A549 treated with Hydrocortisone at 1 μM for 4 hours (cell line): ENCODE measurements around the gene HLA-DOA. TPM values are rescaled to one million over a fixed set of nuclear protein-coding genes. Genes with fewer than 3 reads are reported as not detected.

Experiments
- total RNA-seq: library from RNA; stranded (reverse); fragments of 200-300 nt; extraction: Qiagen RNA extraction; gene quantifications from 5 replicates; pipeline ENCODE4 v1.2.3, GENCODE V29; 2022

The HLA-DOA gene
- 0.06 TPM in 1 of 5 replicates, not detected in the others for total RNA-seq

DNA sequence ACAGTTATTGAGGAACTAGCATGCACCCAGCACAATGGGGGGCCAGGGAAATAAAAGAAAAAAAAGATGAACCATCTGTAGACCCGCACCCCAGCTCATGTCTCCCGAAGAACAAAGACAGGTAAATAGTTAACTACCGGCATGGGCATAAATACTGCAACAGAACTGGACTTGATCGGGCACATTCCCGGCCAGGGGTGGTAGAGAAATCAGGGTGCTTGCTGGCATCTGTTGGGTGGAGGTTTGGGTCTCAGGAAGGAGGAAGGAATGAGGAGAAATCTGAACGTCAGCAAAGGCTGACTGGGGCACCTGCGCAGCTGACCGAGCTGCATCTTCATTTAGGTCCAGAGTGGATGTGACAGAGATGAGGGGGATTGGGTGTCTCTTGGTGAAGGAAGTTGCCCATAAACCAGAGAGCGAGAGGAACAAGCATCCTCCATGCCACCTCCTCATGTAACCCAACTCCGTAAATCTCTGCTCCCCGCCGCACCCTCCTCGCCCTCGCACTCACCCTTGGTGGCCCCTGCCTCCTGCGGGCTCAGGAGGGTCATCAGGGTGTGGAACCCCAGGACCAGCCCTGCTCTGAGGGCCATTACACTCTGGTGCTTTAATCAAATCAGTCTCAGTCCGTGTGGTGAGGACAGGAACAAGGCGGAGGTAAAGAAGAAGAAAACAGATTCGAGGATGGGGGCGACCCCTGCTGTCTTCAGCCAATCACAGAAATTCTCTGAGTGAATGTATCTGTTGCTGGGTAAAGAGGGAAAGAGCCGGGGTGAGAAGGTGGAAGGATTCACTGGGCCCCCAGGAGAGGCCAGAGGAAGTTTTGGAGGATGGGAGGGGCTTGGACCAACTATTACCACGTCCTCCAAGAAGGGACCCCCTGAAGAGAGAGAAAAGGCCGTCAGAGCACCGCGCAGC, at the start of gene HLA-DOA:
Gene HLA-DOA (minus strand): TSS at position 648 of the 918 bp plus-strand sequence.

DNA sequence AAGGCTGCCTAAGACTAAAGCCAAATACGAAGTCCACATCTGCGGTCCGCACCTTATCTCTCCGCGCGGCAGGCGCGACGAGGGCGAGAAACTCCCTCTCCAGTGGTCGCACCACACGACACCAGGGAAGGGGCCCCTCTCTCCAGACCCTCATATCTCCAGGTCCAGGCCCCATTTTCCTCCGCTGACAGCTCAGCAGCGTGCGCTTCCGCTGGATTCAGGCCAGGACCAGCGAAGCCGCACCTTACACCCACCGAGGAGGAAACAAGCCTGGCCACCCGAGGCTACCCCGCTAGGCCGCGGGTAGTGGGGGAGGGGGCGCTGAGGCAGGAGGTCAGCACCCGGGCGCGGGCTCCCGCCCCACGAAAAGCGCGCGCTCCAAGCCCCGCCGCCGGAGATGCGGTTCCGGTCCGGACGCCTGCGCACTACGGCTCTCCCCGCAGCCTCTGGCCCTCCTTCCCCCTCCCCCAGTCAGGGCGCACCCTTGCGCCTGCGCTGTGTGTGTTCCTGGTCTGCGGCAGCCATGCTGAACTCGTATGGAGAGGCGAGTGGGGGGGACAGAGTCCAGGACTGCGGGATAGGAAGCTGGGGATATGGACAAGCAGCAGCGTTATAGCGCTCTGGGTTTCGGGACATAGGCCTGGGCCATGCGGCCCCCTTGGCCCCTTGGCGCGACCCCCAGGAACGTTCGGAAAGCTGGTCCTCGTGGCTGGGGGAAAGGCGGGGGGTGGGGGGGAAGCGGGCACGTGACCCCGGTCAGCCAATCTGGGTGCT, 41.1 kb downstream of the HLA-DOA start, which contains the start of gene BRD2:
Gene BRD2 (plus strand): TSS at position 502 of the 774 bp plus-strand sequence. CDS start 4,305 bp downstream, outside the sequence.

Other genes with a start within 250 kb of the HLA-DOA start
- gene HLA-DQB2, start 246.1 kb downstream of the HLA-DOA start, total RNA-seq, result not detected in 5 replicates
- 0.10 to 0.21 TPM (median 0.15 TPM) in 5 replicates for gene HLA-DOB, start 192.6 kb downstream of the HLA-DOA start, total RNA-seq
- 16.7 to 19.1 TPM (median 18.1 TPM) in 5 replicates for gene TAP2, start 170.9 kb downstream of the HLA-DOA start, total RNA-seq
- 17.8 to 21.0 TPM (median 18.3 TPM) in 5 replicates for gene PSMB8, start 165.5 kb downstream of the HLA-DOA start, total RNA-seq
- 34.2 to 38.2 TPM (median 35.0 TPM) in 5 replicates for gene TAP1, start 155.9 kb downstream of the HLA-DOA start, total RNA-seq
- gene PSMB9, start 155.4 kb downstream of the HLA-DOA start, total RNA-seq, result 14.2 to 22.6 TPM (median 18.0 TPM) in 5 replicates
- gene HLA-DMB, start 68.6 kb downstream of the HLA-DOA start, total RNA-seq, result 1.4 to 2.2 TPM (median 1.7 TPM) in 5 replicates
- gene HLA-DMA, start 56.5 kb downstream of the HLA-DOA start, total RNA-seq, result 3.2 to 3.9 TPM (median 3.3 TPM) in 5 replicates
- gene BRD2, start 41.0 kb downstream of the HLA-DOA start, total RNA-seq, result 108 to 139 TPM (median 123 TPM) in 5 replicates
- 0.08 to 0.25 TPM in 2 of 5 replicates, not detected in the others for gene HLA-DPA1, start 64.1 kb upstream of the HLA-DOA start, total RNA-seq
- 0.05 TPM in 1 of 5 replicates, not detected in the others for gene HLA-DPB1, start 66.4 kb upstream of the HLA-DOA start, total RNA-seq
- gene COL11A2, start 182.9 kb upstream of the HLA-DOA start, total RNA-seq, result 0.52 to 0.93 TPM (median 0.73 TPM) in 5 replicates
- 18.4 to 21.6 TPM (median 20.6 TPM) in 5 replicates for gene RXRB, start 191.1 kb upstream of the HLA-DOA start, total RNA-seq
- 98.2 to 128 TPM (median 107 TPM) in 5 replicates for gene SLC39A7, start 191.3 kb upstream of the HLA-DOA start, total RNA-seq
- gene HSD17B8, start 195.1 kb upstream of the HLA-DOA start, total RNA-seq, result 12.2 to 16.7 TPM (median 14.9 TPM) in 5 replicates
- 20.3 to 25.5 TPM (median 23.6 TPM) in 5 replicates for gene RING1, start 198.9 kb upstream of the HLA-DOA start, total RNA-seq